Naive thymus-derived CD8-positive, alpha-beta T cell (primary cell): ENCODE data around the gene SLC44A4. TPM values are rescaled to one million over a fixed set of nuclear protein-coding genes. Genes with fewer than 3 reads are reported as not detected.
A peak's percentile ranks its signal among the peaks of the same experiment; 100 is the strongest.

ENCODE experiments used
- ATAC-seq, 2 donors: fragments of 150-1000 bp; cut with Tn5 transposase in 1 of 2; sonication (Bioruptor Pico), chemical (Tn5 transposase) in 1 of 2; 1 replicate in 1 of 2; 2 replicates in 1 of 2; pipeline ENCODE4 v1.10.0; 2021; ENCODE audit warnings: mild to moderate bottlenecking in 2 of 2, moderate library complexity in 2 of 2
- POLR2A ChIA-PET: fragments of 350-600 bp; sonication (Branson Sonifier 250); formaldehyde crosslinking; loops from one replicate; lab custom pipeline; 2021; ENCODE audit warnings: antibody characterized with exemption; lab: Charles Lee
- DNase-seq, 10 donors: peaks; one replicate each; pipeline versions ENCODE4 v3.0.0 to v3.0.0-alpha.2; 2020 to 2022
- H3K27ac Mint-ChIP-seq, 10 donors: one replicate each; pipeline ENCODE4 v1.8.0; 2020 to 2022; ENCODE audit warnings: mild to moderate bottlenecking in 10 of 10, mixed read lengths in 10 of 10, moderate library complexity in 4 of 10, inconsistent platforms in 1 of 10
- H3K27me3 Mint-ChIP-seq, 5 donors: one replicate each; pipeline ENCODE4 v1.8.0; 2021 to 2022; ENCODE audit warnings: mixed read lengths in 5 of 5
- H3K36me3 Mint-ChIP-seq, 3 donors: one replicate each; pipeline ENCODE4 v1.8.0; 2020 to 2022; ENCODE audit warnings: mixed read lengths in 3 of 3, mild to moderate bottlenecking in 2 of 3, inconsistent platforms in 1 of 3
- H3K4me1 Mint-ChIP-seq, 4 donors: one replicate each; pipeline ENCODE4 v1.8.0; 2021 to 2022; ENCODE audit warnings: mixed read lengths in 4 of 4
- H3K4me3 Mint-ChIP-seq, 10 donors: one replicate each; pipeline ENCODE4 v1.8.0; 2020 to 2022; ENCODE audit warnings: mild to moderate bottlenecking in 10 of 10, mixed read lengths in 10 of 10, moderate library complexity in 6 of 10, inconsistent platforms in 1 of 10
- H3K9me3 Mint-ChIP-seq, 9 donors: one replicate each; pipeline ENCODE4 v1.8.0; 2020 to 2022; ENCODE audit warnings: mixed read lengths in 9 of 9, mild to moderate bottlenecking in 3 of 9, inconsistent platforms in 1 of 9, moderate library complexity in 1 of 9
- polyA plus RNA-seq, 3 donors: library from polyadenylated mRNA; unstranded; fragments of 300-500 nt; fragmentation: Illumina TruSeq; gene quantifications; one replicate each; pipeline ENCODE4 v1.2.3, GENCODE V29; 2021
- total RNA-seq, 8 experiments: library from RNA in 2 of 8; stranded (reverse) in 2 of 8; gene quantifications; one replicate each; pipeline ENCODE4 v1.2.3 and lab custom pipeline; 2021 to 2026

The SLC44A4 gene
- total RNA-seq = not detected
- polyA plus RNA-seq = not detected
- total RNA-seq (lab: John Stamatoyannopoulos, UW) = 0 to 0.98 (median 0.14) reads per million in 6 experiments

- H3K9me3 Mint-ChIP-seq = no peaks in the 10 kb centered on the region
- peaks cover 0 to 6% (median under 1%) of the 10 kb centered on the region in 4 donors for H3K4me1 Mint-ChIP-seq
- peak within 1 kb of the TSS in 3 of 10 donors; percentile 18 to 85 (median 61) for H3K27ac Mint-ChIP-seq
- H3K36me3 Mint-ChIP-seq = peaks cover 0 to 47% (median 23%) of the 10 kb centered on the region in 3 donors
- POLR2A ChIA-PET = no interaction called here
- H3K4me3 Mint-ChIP-seq = no peak within 1 kb of the TSS
- DNase-seq (peak in 1 of 10 donors; percentile 23), ATAC-seq (no peak)
- no peaks in the 10 kb centered on the region for H3K27me3 Mint-ChIP-seq
These were observed at the start of gene SLC44A4 for GRCh38 chr6:31878726-31879125. TSS of gene SLC44A4 (minus strand) at chr6:31878997. CDS start at chr6:31878980, 17 bp downstream.

GRCh38 chr6:31928672-31928939, 49.8 kb upstream of the SLC44A4 start:
- Mint-ChIP-seq H3K4me3 (no peak overlapping the region), H3K27me3 (peaks cover 2 to 8% (median 5%) of the 10 kb centered on the region in 5 donors), H3K36me3 (no peaks in the 10 kb centered on the region), H3K9me3 (no peaks in the 10 kb centered on the region), H3K4me1 (no peaks in the 10 kb centered on the region), H3K27ac (no peak overlapping the region)
- ATAC-seq = no peak
- POLR2A ChIA-PET = interaction anchor here (1.1 kb wide), 1 partner anchor 26 kb away, joined by 3 read pairs; no protein-coding TSS in a partner anchor
- no peak for DNase-seq

GRCh38 chr6:31927863-31928671, 49.3 kb upstream of the SLC44A4 start:
- ATAC-seq = no peak
- Mint-ChIP-seq H3K9me3 (no peaks in the 10 kb centered on the region), H3K27ac (peak overlapping the region in 1 of 10 donors; percentile 30), H3K36me3 (no peaks in the 10 kb centered on the region), H3K4me1 (no peaks in the 10 kb centered on the region), H3K4me3 (no peak overlapping the region), H3K27me3 (peaks cover 2 to 5% (median 2%) of the 10 kb centered on the region in 5 donors)
- no peak for DNase-seq
- POLR2A ChIA-PET = interaction anchor here (1.1 kb wide), 1 partner anchor 25 kb away, joined by 3 read pairs; no protein-coding TSS in a partner anchor

- ATAC-seq (no peak), DNase-seq (no peak)
- POLR2A ChIA-PET = no interaction called here
- H3K27ac Mint-ChIP-seq = peak within 1 kb of the TSS in 1 of 10 donors; percentile 30
- peaks cover 0 to 5% (median 2%) of the 10 kb centered on the region in 5 donors for H3K27me3 Mint-ChIP-seq
- no peaks in the 10 kb centered on the region for H3K36me3 Mint-ChIP-seq
- H3K4me1 Mint-ChIP-seq = no peaks in the 10 kb centered on the region
- no peaks in the 10 kb centered on the region for H3K9me3 Mint-ChIP-seq
- H3K4me3 Mint-ChIP-seq = no peak within 1 kb of the TSS
These were observed 48.6 kb upstream of the SLC44A4 start, which contains the start of gene C2 for GRCh38 chr6:31927242-31927862. TSS of gene C2 (plus strand) at chr6:31927717. CDS start at chr6:31927753, 36 bp downstream.

- Mint-ChIP-seq H3K9me3 (no peaks in the 10 kb centered on the region), H3K27ac (no peak overlapping the region)
These were observed 44.1 kb upstream of the SLC44A4 start for GRCh38 chr6:31922942-31923341.

GRCh38 chr6:31920811-31921210, 42.0 kb upstream of the SLC44A4 start:
- H3K4me1 Mint-ChIP-seq = peaks cover 0 to 2% (median 0%) of the 10 kb centered on the region in 4 donors
- H3K9me3 Mint-ChIP-seq = no peaks in the 10 kb centered on the region
- no peak overlapping the region for H3K4me3 Mint-ChIP-seq
- no peaks in the 10 kb centered on the region for H3K36me3 Mint-ChIP-seq
- H3K27ac Mint-ChIP-seq = no peak overlapping the region
- ATAC-seq (no peak), DNase-seq (no peak)
- H3K27me3 Mint-ChIP-seq = peaks cover 0 to 6% (median 3%) of the 10 kb centered on the region in 5 donors
- POLR2A ChIA-PET = interaction anchor here (1.4 kb wide), 1 partner anchor 18 kb away, joined by 3 read pairs; the partner anchor contains the start of gene ZBTB12

More at GRCh38 chr6:31922942-31923341, 44.1 kb upstream of the SLC44A4 start:
- peaks cover 0 to 8% (median 0%) of the 10 kb centered on the region in 5 donors for H3K27me3 Mint-ChIP-seq
- DNase-seq = peak in 4 of 10 donors; percentile 10 to 21 (median 16)
- H3K36me3 Mint-ChIP-seq = no peaks in the 10 kb centered on the region
- no peak overlapping the region for H3K4me3 Mint-ChIP-seq
- no peaks in the 10 kb centered on the region for H3K4me1 Mint-ChIP-seq
- peak; percentile 32 to 53 for ATAC-seq
- POLR2A ChIA-PET = no interaction called here

- no peaks in the 10 kb centered on the region for H3K9me3 Mint-ChIP-seq
- ATAC-seq = no peak
- DNase-seq = no peak
- no peak overlapping the region for H3K27ac Mint-ChIP-seq
- peaks cover 0 to 15% (median 5%) of the 10 kb centered on the region in 5 donors for H3K27me3 Mint-ChIP-seq
- H3K36me3 Mint-ChIP-seq = no peaks in the 10 kb centered on the region
- H3K4me1 Mint-ChIP-seq = peaks cover 0 to 3% (median 0%) of the 10 kb centered on the region in 4 donors
- POLR2A ChIA-PET = interaction anchor here (0.6 kb wide), 1 partner anchor 1353 kb away, joined by 4 read pairs; no protein-coding TSS in a partner anchor
- no peak overlapping the region for H3K4me3 Mint-ChIP-seq
These were observed 41.0 kb upstream of the SLC44A4 start for GRCh38 chr6:31919624-31920303.

- POLR2A ChIA-PET = interaction anchor here (1.1 kb wide), 1 partner anchor 29 kb away, joined by 5 read pairs; no protein-coding TSS in a partner anchor
- Mint-ChIP-seq H3K9me3 (no peaks in the 10 kb centered on the region), H3K4me1 (peaks cover 0 to 3% (median 0%) of the 10 kb centered on the region in 4 donors), H3K36me3 (no peaks in the 10 kb centered on the region), H3K4me3 (no peak overlapping the region), H3K27ac (no peak overlapping the region), H3K27me3 (peaks cover 0 to 16% (median 8%) of the 10 kb centered on the region in 5 donors)
- ATAC-seq = no peak
- DNase-seq = no peak
These were observed 39.4 kb upstream of the SLC44A4 start for GRCh38 chr6:31918069-31918720.

- POLR2A ChIA-PET = no interaction called here
- peak overlapping the region in 1 of 10 donors; percentile 24 for H3K27ac Mint-ChIP-seq
- no peak overlapping the region for H3K4me3 Mint-ChIP-seq
These were observed 37.0 kb upstream of the SLC44A4 start for GRCh38 chr6:31915756-31916155.

GRCh38 chr6:31915351-31915750, 36.6 kb upstream of the SLC44A4 start:
- ATAC-seq (no peak), DNase-seq (no peak)
- Mint-ChIP-seq H3K9me3 (no peaks in the 10 kb centered on the region), H3K27me3 (peaks cover 0 to 16% (median 8%) of the 10 kb centered on the region in 5 donors), H3K27ac (peak overlapping the region in 1 of 10 donors; percentile 24), H3K4me3 (no peak overlapping the region), H3K4me1 (peaks cover 0 to 3% (median 0%) of the 10 kb centered on the region in 4 donors), H3K36me3 (no peaks in the 10 kb centered on the region)
- POLR2A ChIA-PET = no interaction called here

More at GRCh38 chr6:31915756-31916155, 37.0 kb upstream of the SLC44A4 start:
- peaks cover 0 to 3% (median 0%) of the 10 kb centered on the region in 4 donors for H3K4me1 Mint-ChIP-seq
- H3K27me3 Mint-ChIP-seq = peaks cover 0 to 16% (median 8%) of the 10 kb centered on the region in 5 donors
- DNase-seq = no peak
- ATAC-seq = no peak
- H3K9me3 Mint-ChIP-seq = no peaks in the 10 kb centered on the region
- H3K36me3 Mint-ChIP-seq = no peaks in the 10 kb centered on the region

- Mint-ChIP-seq H3K9me3 (no peaks in the 10 kb centered on the region), H3K4me1 (peaks cover 0 to 3% (median 0%) of the 10 kb centered on the region in 4 donors), H3K27me3 (peaks cover 0 to 16% (median 9%) of the 10 kb centered on the region in 5 donors), H3K27ac (no peak overlapping the region), H3K36me3 (no peaks in the 10 kb centered on the region), H3K4me3 (no peak overlapping the region)
- POLR2A ChIA-PET = no interaction called here
- no peak for ATAC-seq
- no peak for DNase-seq
These were observed 33.2 kb upstream of the SLC44A4 start for GRCh38 chr6:31911826-31912585.
